ENCODE results near the gene CATSPER1.
"Not testable (repeated sequence)": the region's sequence is repeated elsewhere in the genome, so short reads cannot be mapped to it uniquely, and the experiment has no call there.

Gene CATSPER1

DNA sequence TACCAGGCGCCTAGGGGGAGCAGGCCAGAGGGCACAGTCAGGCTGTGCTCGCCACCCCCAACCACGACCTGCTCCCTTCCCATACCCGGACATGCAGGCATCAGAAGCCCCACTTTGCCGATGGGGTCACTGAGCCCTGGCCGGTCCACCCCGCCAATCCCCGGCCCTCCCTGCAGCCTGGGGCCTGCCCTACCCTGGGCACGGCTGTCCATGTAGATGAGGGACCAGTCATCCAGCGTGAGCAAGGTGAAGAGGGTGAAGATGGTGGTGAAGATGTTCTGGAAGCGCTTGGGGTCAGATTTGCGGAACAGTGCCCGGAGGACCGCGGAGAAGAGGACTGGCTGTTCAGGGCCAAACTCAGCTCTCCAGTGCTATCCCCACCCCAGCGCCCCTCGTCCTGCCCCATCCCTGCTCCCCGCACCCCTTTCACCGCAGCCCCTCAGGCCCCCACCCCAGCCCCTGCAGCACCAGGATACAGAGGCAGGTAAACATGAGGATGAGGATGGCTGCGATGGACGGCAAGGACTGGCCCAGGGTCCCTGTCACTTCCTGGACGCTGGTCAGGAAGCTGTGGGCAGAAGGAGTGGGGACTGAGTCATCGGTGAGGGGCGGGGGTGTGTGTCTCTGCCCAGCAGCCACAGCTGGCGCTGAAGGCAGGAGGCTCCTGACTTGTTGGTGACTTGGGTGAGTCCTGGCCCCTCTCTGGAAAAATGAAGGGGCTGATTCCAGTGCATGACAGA is 5.5 kb downstream of the CATSPER1 start:
- peak; percentile 91 for DNase-seq (ENCODE audit: low read depth)

DNA sequence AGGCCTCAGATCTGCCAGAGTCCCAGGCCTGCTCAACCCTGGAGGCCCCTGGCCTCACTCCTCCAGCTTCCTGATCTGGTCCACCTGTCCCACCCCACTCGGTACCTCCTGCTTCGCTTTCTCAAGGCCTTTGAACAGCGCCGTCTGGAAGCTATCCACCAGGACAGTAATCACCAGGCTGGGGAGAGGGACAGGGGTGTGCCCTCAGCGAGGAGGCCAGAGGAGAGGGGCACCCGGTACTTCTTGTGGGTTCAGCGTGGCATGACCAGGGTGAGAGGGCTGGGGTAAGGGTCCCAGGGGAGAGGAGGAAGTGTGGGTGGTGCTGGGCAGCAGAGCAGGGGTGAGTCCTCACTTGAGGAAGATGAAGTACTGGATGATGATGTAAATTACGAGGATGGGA is 6.1 kb downstream of the CATSPER1 start:
- DNase-seq (ENCODE audit: low read depth) = no peak

DNA sequence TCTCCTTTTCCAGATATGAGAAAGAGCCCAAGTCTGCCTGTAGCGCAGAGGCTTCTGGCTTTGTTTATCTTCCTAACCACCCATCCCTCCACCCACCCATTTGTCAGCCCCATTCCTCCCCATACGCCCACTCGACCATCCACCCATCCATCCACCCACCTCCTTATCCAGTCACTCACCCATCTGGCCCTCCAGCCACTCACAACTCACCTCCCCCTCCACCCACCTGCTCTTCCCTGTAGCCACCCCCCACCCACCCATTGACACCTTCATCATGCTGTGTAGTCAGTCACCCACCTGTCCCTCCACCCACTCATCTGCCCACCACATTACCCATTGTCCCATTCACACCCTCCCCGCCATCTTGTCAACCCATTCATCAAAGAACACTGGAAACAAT is 9.0 kb downstream of the CATSPER1 start:
- no peak for DNase-seq (ENCODE audit: low read depth)

- no peak for DNase-seq (ENCODE audit: low read depth)
Observed at GRCh38 chr11:66016793-66017177, 9.5 kb downstream of the CATSPER1 start.

DNA sequence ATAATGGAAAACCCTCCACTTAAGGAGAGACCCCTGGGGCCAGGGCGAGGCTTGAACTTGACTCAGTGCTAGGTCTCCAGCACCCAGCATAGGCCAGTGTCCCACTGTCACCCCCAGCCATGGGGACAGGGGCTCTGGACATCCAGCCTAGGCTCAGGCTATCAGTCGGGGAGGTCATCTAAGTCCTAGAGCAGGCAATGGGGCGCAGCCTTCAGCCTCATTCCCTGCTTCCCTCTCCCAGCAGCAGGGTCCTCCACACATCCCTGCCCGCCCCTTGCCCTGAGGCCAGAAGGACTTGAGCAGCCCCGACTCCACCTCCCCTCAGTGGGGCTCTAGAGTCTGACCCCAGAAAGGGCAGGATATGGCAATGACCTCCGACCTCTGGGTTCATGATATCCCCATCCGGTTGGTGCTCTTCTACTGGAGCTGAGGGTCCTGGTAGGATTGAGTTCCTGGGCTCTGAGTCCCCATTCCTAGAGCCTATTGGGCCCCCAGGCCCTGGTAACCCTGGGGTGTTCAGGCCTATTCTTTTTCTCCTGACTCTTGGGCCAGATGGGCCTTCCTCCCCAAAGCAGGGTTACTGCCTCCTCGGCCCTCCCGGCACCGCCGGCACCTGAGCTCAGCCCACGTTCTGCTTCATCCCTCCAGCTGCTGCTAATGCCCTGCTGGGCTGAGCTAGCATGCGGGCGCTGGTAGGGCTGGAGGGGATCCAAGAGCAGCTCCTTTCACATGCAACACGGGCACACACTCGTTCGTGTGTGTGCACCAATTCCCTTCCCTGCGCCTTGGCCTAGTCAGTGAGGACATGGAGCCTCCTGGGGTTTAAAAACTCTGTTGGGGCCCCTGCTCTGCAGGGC is 10.1 kb downstream of the CATSPER1 start:
- no peak for DNase-seq (ENCODE audit: low read depth)

GRCh38 chr11:66015454-66015881 is 10.8 kb downstream of the CATSPER1 start:
- DNase-seq (ENCODE audit: low read depth) = peak; percentile 90

DNA sequence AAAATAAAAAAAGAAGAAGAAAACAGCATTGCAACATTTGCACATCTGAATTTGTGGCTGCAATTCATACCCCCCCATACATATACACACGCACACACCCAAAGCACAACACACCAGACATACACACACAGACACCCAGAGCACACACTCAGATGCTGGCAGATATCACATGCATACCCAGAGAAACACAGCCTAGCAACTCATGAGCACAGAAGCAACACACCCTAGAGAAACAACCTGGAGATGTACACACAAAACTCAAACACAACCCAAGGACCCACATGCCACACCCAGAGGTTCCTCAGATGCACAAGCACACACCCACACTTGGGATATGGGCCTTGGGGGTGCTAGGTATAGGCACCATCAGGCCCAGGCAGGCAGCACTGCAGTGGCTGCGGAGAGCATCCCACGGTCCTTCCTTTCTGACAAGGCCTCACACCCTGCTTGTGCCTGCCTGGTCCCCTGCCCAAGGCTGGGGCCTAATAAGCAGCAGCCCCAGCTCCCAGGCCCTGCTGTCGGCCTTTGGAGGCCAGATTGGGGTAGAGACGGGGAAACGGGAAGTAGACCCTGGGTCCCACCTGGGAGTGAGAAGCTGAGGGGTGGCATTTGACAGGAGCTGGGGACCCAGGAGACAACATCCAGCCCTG is 11.3 kb downstream of the CATSPER1 start:
- no peak for DNase-seq (ENCODE audit: low read depth)

- no peak for DNase-seq (ENCODE audit: low read depth)
Observed at GRCh38 chr11:66013762-66014100, 12.5 kb downstream of the CATSPER1 start.

GRCh38 chr11:66012946-66013761 is 13.1 kb downstream of the CATSPER1 start:
- no peak for DNase-seq (ENCODE audit: low read depth)

GRCh38 chr11:66012371-66012945 is 13.8 kb downstream of the CATSPER1 start:
- DNase-seq (ENCODE audit: low read depth) = no peak

- no peak for DNase-seq (ENCODE audit: low read depth)
Observed at GRCh38 chr11:66011785-66012303, 14.4 kb downstream of the CATSPER1 start, which contains the start of gene CST6. TSS of gene CST6 (plus strand) at chr11:66012008. CDS start at chr11:66012045, 37 bp downstream.

DNA sequence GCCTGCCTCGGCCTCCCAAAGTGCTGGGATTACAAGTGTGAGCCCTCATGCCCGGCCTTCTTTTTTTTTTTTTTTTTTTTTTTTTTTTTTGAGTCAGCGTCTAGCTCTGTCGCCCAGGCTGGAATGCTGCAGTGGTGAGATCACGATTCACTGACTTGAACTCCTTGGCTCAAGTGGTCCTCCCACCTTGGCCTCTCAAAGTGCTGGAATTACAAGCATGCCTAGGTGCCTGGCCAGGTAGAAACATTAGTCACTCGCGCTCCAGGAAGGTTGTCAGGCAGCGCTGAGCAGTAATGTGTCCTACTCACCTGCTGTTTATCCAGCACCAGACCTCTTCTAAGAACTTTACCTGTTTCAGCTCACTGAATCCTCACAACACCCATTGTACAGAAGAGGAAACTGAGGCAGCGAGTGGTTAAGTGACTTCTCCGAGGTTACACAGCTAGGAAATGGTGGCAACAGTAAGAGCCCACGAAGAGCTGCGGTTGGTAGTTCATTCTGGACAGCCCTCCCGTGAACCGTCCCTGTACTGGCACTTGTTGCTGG is 15.0 kb downstream of the CATSPER1 start:
- DNase-seq (ENCODE audit: low read depth) = peak; percentile 78

DNA sequence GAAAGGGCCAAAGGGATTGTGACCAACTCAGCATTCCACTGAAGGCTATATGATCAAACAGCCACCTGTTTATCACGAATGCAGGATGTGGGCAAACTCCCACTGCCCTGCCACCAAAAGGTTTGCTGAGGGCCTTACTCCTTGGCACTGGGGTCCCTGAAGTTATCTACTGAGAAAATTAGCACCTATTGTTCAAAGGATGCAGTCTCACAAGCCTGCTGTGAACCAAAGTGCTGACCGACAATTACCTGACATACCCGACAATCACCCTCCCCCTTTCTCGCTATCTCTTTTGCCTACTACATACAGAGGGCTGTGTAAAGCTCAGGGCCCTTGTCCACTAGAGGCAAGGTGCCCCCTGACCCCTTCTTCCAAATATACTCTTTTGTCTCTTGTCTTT is 16.2 kb downstream of the CATSPER1 start:
- not testable (repeated sequence) for DNase-seq (ENCODE audit: low read depth)

- DNase-seq (ENCODE audit: low read depth) = no peak
Observed at GRCh38 chr11:66008468-66009101, 17.7 kb downstream of the CATSPER1 start.

DNA sequence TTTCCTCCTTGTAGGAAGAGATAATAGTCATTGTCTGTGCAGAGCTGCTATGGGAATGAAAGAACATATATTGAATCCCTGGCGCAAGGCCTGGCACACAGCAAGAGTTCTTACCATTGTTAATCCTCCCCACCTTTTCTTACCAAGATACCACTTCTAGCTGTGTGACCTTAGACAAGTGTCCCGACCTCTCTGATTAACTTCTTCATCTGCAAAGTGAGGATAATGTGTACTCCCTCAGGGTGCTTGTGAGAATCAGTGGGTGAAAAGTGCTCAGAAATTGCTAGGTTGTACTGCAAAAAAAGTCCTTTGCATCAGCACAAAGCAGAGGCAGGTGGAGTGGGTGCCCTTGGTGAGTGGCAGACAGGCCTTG is 18.2 kb downstream of the CATSPER1 start:
- no peak for DNase-seq (ENCODE audit: low read depth)

DNA sequence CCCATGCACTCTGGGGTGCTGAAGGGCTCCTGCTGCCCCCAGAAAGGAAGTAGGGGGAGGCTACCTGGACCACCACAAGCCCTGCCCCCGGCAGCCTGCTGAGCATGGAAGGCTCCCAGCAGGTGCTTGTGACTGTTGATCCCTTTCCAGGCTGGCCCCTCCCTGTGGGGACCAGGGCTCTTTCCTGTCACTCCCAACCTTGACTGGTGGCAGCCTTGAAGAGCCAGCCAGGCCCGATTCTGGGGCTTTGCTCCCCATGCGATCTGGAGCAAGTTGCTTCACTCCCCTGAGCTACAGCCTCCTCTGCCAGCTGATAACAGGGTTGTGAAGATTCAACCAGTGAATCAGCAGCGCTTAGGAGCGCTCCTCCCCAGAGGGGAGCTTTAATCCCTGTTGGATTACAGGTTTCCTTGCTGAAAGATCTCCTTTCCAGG is 19.1 kb downstream of the CATSPER1 start:
- no peak for DNase-seq (ENCODE audit: low read depth)

DNA sequence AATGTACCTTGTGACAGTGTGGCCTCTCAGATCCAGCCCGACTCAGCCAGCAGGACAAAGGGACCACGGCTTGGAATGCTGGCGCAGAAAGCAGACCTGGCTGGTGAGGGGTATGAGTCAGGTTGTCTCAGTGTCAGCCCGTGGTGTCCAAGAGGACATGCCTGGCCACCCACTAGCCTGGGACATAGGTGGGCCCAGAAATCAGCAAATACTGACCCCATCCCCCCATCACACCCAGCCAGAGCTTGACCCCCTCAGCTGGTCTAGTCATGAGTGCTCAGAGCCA is 19.4 kb downstream of the CATSPER1 start:
- DNase-seq (ENCODE audit: low read depth) = no peak

- no peak for DNase-seq (ENCODE audit: low read depth)
Observed at GRCh38 chr11:66006134-66006890, 20.0 kb downstream of the CATSPER1 start.

DNA sequence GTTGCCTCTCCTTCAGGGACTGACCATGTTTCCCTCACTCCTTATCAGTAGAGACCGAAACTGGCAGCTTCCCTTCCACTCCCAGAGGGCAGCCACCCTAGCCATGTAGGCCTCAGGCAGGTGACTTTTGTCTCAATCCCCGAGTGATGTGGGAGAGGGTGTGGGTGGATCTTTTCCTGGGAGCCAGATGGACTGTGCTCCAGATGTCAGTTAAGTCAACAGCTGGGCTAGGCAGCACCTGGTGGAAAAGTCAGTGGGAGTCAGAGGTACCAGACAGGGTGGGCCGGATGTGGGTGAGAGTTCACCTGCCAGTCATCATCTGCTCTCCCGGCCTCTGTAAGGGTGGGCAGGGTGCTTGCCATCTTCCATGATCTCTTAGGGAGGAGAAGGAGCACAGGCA is 22.1 kb downstream of the CATSPER1 start:
- DNase-seq (ENCODE audit: low read depth) = no peak

DNA sequence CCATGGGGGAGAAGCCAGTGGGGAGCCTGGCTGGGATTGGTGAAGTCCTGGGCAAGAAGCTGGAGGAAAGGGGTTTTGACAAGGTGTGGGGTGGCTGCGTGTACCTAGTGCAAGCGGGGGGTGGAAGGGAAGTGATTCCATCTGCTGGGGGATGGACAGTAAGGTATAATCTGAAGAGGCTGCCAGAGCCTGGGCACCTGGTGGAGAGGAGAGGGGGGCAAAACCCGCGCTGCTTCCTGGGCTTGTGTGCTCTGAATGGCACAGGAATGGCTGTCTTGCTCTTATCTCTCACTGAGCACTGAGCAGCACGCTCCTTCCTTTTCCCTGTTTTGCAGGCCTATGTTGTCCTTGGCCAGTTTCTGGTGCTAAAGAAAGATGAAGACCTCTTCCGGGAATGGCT is 23.0 kb downstream of the CATSPER1 start:
- no peak for DNase-seq (ENCODE audit: low read depth)
